ENCODE results near the gene CYTH1.
A peak's percentile ranks its signal among the peaks of the same experiment; 100 is the strongest.

CYTH1 gene

GRCh38 chr17:78710607-78711006 lies 71.5 kb downstream of the CYTH1 start:
- Histone ChIP-seq H3K27ac (ENCODE audit: poor library complexity, severe bottlenecking) (no peak overlapping the region), H3K9me3 (ENCODE audit: severe bottlenecking) (no peaks in the 10 kb centered on the region), H3K4me3 (ENCODE audit: severe bottlenecking) (no peak overlapping the region), H3K4me1 (ENCODE audit: insufficient read depth, poor library complexity, severe bottlenecking) (peaks cover 27% of the 10 kb centered on the region), H3K27me3 (ENCODE audit: insufficient read depth, poor library complexity, severe bottlenecking) (no peaks in the 10 kb centered on the region), H3K36me3 (ENCODE audit: low read depth) (peaks cover 29% of the 10 kb centered on the region)
- no peak for TF ChIP-seq CTCF (IDR thresholded peaks at IDR 0.05; ENCODE audit: poor library complexity, severe bottlenecking)
- ATAC-seq (ENCODE audit: low read depth) (no peak), DNase-seq (ENCODE audit: low spot score) (no peak)

- H3K4me3 ChIP-seq (ENCODE audit: severe bottlenecking): no peak overlapping the region
- no peak overlapping the region for H3K27ac ChIP-seq (ENCODE audit: poor library complexity, severe bottlenecking)
- H3K4me1 ChIP-seq (ENCODE audit: insufficient read depth, poor library complexity, severe bottlenecking): peaks cover 35% of the 10 kb centered on the region
- H3K27me3 ChIP-seq (ENCODE audit: insufficient read depth, poor library complexity, severe bottlenecking): no peaks in the 10 kb centered on the region
- TF ChIP-seq CTCF (IDR thresholded peaks at IDR 0.05; ENCODE audit: poor library complexity, severe bottlenecking): no peak
- no peaks in the 10 kb centered on the region for H3K9me3 ChIP-seq (ENCODE audit: severe bottlenecking)
- no peak for ATAC-seq (ENCODE audit: low read depth)
- H3K36me3 ChIP-seq (ENCODE audit: low read depth): peaks cover 36% of the 10 kb centered on the region
- no peak for DNase-seq (ENCODE audit: low spot score)
Measured at GRCh38 chr17:78709751-78710181, 72.3 kb downstream of the CYTH1 start.

GRCh38 chr17:78709119-78709681 lies 72.9 kb downstream of the CYTH1 start:
- H3K36me3 ChIP-seq (ENCODE audit: low read depth): peaks cover 42% of the 10 kb centered on the region
- peak overlapping the region; percentile 92 for H3K27ac ChIP-seq (ENCODE audit: poor library complexity, severe bottlenecking)
- no peak overlapping the region for H3K4me3 ChIP-seq (ENCODE audit: severe bottlenecking)
- no peaks in the 10 kb centered on the region for H3K27me3 ChIP-seq (ENCODE audit: insufficient read depth, poor library complexity, severe bottlenecking)
- H3K4me1 ChIP-seq (ENCODE audit: insufficient read depth, poor library complexity, severe bottlenecking): peaks cover 40% of the 10 kb centered on the region
- no peak for ATAC-seq (ENCODE audit: low read depth)
- no peaks in the 10 kb centered on the region for H3K9me3 ChIP-seq (ENCODE audit: severe bottlenecking)
- no peak for DNase-seq (ENCODE audit: low spot score)
- TF ChIP-seq CTCF (IDR thresholded peaks at IDR 0.05; ENCODE audit: poor library complexity, severe bottlenecking): no peak

GRCh38 chr17:78708510-78708973 lies 73.5 kb downstream of the CYTH1 start:
- Histone ChIP-seq H3K9me3 (ENCODE audit: severe bottlenecking) (no peaks in the 10 kb centered on the region), H3K27me3 (ENCODE audit: insufficient read depth, poor library complexity, severe bottlenecking) (no peaks in the 10 kb centered on the region), H3K4me3 (ENCODE audit: severe bottlenecking) (no peak overlapping the region), H3K27ac (ENCODE audit: poor library complexity, severe bottlenecking) (peak overlapping the region; percentile 92), H3K4me1 (ENCODE audit: insufficient read depth, poor library complexity, severe bottlenecking) (peaks cover 40% of the 10 kb centered on the region), H3K36me3 (ENCODE audit: low read depth) (peaks cover 48% of the 10 kb centered on the region)
- DNase-seq (ENCODE audit: low spot score) (no peak), ATAC-seq (ENCODE audit: low read depth) (peak; percentile 75)
- TF ChIP-seq CTCF (IDR thresholded peaks at IDR 0.05; ENCODE audit: poor library complexity, severe bottlenecking): peak; percentile 98

GRCh38 chr17:78707923-78708322 lies 74.2 kb downstream of the CYTH1 start:
- ATAC-seq (ENCODE audit: low read depth) (no peak), DNase-seq (ENCODE audit: low spot score) (no peak)
- H3K4me3 ChIP-seq (ENCODE audit: severe bottlenecking): no peak overlapping the region
- H3K27me3 ChIP-seq (ENCODE audit: insufficient read depth, poor library complexity, severe bottlenecking): no peaks in the 10 kb centered on the region
- H3K9me3 ChIP-seq (ENCODE audit: severe bottlenecking): no peaks in the 10 kb centered on the region
- no peak for TF ChIP-seq CTCF (IDR thresholded peaks at IDR 0.05; ENCODE audit: poor library complexity, severe bottlenecking)
- peaks cover 51% of the 10 kb centered on the region for H3K36me3 ChIP-seq (ENCODE audit: low read depth)
- peak overlapping the region; percentile 92 for H3K27ac ChIP-seq (ENCODE audit: poor library complexity, severe bottlenecking)
- peaks cover 40% of the 10 kb centered on the region for H3K4me1 ChIP-seq (ENCODE audit: insufficient read depth, poor library complexity, severe bottlenecking)

All from RWPE2 (cell line).